ENCODE measurements around the gene EML2. TPM values are rescaled to one million over a fixed set of nuclear protein-coding genes. Genes with fewer than 3 reads are reported as not detected.
A peak's percentile ranks its signal among the peaks of the same experiment; 100 is the strongest.

The EML2 gene
- total and polyA plus RNA-seq, 2 of the 8 experiments (the other 6 are each of a cell fraction or from before 2014, with no cell fraction given): 28.8 to 29.4 TPM

GRCh38 chr19:45616704-45617017, 22.5 kb downstream of the EML2 start (continued):
- TF ChIP-seq CHD7 (IDR thresholded peaks at IDR 0.05; ENCODE audit: insufficient replicate concordance, low read length): no peak
- no peak for TF ChIP-seq NANOG (IDR thresholded peaks at IDR 0.05; ENCODE audit: insufficient read depth, low read depth, low read length, poor library complexity, severe bottlenecking)
- TF ChIP-seq PHF8 (conservative IDR thresholded peaks at IDR 0.05; ENCODE audit: low read depth, low read length): peak; percentile 39; the same call in 1 of the 2 replicates
- TF ChIP-seq TCF12 (IDR thresholded peaks at IDR 0.05; ENCODE audit: low read depth, low read length): no peak
- TF ChIP-seq SIN3A (conservative IDR thresholded peaks at IDR 0.05 in 1 of 2, IDR thresholded peaks at IDR 0.05 in 1 of 2; ENCODE audit: low read depth in 1 of 2, low read length in 2 of 2): 0 out of 4 replicates have a peak, but pooled peaks of 1 of the 2 experiments have one; percentile 59
- TF ChIP-seq CHD1 (IDR thresholded peaks at IDR 0.05; ENCODE audit: low read depth, low read length): no peak
- 0 out of 4 replicates have a peak, but pooled peaks of 1 of the 2 experiments have one; percentile 4 for TF ChIP-seq RAD21 (IDR thresholded peaks at IDR 0.05 in 1 of 2, conservative IDR thresholded peaks at IDR 0.05 in 1 of 2; ENCODE audit: low read depth in 2 of 2, low read length in 2 of 2)

Measured in H1 (cell line).